ENCODE measurements around the gene NYNRIN. TPM values are rescaled to one million over a fixed set of nuclear protein-coding genes. Genes with fewer than 3 reads are reported as not detected.

Gene NYNRIN
- total RNA-seq = 17.5 and 19.7 TPM in 2 replicates

DNA sequence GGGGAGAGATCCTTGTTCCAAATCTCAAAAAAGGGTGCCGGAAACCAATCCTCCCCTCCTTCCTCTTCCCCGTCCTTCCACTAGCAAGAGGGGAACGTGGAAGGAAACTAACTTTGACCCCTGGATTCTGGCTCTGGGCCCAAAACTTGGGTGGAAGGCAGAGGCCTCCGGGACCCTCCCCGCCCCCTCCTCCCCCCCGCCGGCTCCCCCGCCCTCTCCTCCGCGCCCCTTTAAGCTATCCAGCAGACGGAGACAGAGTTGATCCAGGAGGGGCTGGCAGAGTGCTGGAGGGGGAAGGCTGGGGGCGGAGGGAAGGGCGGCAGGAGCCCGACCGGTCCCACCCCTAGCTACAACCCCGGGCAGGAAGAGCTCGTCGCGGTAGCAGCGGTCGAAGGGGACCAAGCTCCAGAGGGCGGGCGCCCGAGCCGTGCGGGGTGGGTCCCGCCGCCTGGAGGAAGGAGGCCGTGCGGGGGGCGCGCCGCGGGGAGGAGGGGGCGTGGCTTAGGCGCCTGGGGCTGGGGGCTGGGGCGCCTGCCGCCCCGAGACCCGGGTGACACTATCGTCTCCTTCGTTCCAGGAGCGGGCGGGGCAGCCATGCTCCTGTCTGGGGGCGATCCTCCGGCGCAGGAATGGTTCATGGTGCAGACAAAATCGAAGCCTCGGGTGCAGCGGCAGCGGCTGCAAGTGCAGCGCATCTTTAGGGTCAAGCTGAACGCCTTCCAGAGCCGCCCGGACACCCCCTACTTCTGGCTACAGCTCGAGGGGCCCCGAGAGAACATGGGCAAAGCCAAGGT is at the start of gene NYNRIN:
TSS of gene NYNRIN (plus strand) at position 351 of the 794 bp plus-strand sequence. CDS start at position 595, 244 bp downstream.

DNA sequence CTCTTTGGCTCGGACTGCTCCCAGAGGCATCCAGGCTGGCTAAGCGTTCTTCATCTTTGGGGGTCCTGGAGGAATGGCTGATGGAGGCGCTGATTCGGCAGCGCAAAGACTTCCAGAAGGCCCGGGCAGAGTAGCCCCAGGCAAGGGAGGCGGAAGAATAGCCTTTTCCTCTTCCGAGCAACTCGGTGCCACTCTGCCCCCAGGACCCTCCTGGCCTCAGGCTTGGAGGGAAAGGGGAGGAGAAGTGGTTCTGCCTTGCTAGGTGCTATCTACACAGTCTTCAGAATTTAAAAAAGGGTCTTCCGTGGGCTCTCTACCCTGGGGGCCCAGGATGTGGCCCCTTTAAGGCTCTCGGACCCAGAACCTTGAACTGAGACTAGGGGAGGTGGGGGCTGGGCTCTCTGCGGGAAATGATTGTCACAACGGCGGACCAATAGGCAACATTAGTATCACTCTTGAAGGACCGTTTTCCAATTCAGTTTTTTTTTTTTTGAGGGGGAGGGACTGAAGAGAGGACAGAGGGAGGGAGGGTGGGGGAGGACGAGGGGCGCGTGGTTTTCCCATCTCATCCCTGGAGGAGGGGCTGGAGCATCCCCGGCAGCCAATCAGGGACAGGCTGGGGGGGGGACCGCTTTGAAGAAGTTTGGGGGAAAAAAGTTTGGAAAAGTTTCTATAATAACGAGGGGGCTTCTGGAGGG is 31.1 kb upstream of the NYNRIN start, which contains the start of gene NFATC4:
TSS of gene NFATC4 (plus strand) at position 671 of the 698 bp plus-strand sequence. CDS start 157 bp downstream, outside the sequence.

DNA sequence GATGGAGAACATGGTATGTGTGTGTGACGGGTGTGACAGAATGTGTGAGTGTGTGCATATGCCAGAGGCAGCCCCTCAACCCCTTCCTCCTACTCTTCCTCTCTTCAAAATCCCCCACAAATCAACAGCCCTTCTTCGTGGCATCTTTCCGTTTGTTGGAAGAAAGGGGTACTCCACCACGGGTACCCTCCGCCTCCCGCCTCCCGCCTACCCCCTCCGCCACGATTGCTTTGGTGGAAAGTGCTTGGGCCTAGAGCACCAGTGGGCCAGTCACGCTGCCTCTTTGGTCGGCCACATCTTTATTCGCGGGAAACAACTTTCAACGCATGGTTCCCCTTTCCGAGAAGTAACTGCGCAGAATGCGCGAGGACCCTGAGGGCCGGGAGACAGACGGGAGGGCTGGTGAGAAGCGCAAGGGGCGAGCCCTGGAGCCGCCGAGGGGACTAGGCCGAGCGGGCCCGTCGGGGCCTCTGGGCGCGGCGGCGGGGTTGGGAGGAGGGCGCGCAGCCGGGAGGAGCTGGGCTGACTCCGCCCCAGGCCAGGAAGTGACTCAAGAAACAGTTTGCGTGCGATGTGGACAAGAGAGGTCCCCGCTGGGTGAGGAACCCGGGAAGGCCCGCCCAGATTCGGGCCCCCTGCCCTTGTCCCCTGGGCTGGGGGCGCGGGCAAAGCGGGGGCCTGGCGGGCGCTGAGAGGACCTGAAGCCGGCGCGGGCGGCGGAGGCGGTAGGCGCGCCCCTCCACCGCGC is 30.8 kb downstream of the NYNRIN start, which contains the start of the genes CBLN3 and KHNYN:
TSS of gene CBLN3 (minus strand) at position 274 of the 748 bp plus-strand sequence. CDS start 614 bp downstream, outside the sequence.
TSS of gene KHNYN (plus strand) at position 560 of the 748 bp plus-strand sequence. CDS start 777 bp downstream, outside the sequence.

DNA sequence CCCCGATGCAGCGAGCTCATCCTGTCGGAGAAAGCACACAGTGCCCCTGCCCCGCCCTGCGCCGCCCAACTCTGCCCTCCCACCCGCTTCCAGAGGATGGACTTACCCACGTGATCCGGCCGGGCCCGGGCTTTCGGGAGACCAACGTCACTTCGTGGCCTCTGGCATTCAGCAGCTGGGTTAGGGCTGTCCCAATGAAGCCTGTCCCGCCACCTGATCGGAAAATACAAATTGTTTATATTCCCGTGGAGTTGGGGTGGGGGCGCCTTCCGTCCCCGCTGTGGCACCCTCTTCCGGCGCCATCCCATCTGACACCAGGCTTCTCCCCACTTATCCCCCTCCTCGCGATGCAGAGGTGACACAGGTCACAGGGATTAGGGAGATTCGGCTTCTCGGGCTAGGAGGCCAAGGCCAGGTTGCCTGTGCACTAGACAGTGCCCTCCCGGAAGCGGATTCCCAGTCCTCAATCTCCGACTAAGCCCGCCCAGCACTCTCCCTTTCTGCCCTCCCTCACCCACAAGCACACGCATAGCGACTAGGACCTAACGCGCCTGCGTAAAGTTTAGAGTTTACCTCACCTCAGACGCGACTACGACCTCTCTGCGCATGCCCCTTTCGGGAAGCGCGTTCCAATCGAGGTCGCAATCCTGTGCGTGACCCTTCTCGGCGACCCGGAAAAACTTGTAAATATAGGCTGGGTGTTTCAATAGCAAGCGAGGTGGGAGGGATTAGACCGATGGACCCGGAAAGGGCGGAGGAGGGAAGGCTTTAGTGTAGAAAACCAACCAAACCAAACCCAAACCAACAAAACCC is 43.6 kb downstream of the NYNRIN start, which contains the start of gene SDR39U1:
TSS of gene SDR39U1 (minus strand) at position 537 of the 813 bp plus-strand sequence. CDS start at position 530, 7 bp downstream.

Other genes with a start within 250 kb of the NYNRIN start
- 101 and 116 TPM in 2 replicates for gene IRF9, start 237.7 kb upstream of the NYNRIN start, total RNA-seq
- gene REC8, start 226.9 kb upstream of the NYNRIN start, total RNA-seq = 0.77 and 1.4 TPM in 2 replicates
- 24.0 and 24.3 TPM in 2 replicates for gene IPO4, start 210.2 kb upstream of the NYNRIN start, total RNA-seq
- gene TM9SF1, start 203.6 kb upstream of the NYNRIN start, total RNA-seq = 50.9 and 54.5 TPM in 2 replicates
- 0.16 TPM in 1 of 2 replicates, not detected in the other for gene TSSK4, start 193.3 kb upstream of the NYNRIN start, total RNA-seq
- gene CHMP4A, start 185.5 kb upstream of the NYNRIN start, total RNA-seq = 18.6 and 23.8 TPM in 2 replicates
- gene MDP1, start 182.9 kb upstream of the NYNRIN start, total RNA-seq = 15.3 and 17.8 TPM in 2 replicates
- gene NEDD8, start 166.6 kb upstream of the NYNRIN start, total RNA-seq = 277 and 335 TPM in 2 replicates
- gene GMPR2, start 166.1 kb upstream of the NYNRIN start, total RNA-seq = 118 and 120 TPM in 2 replicates
- 36.6 and 48.1 TPM in 2 replicates for gene TINF2, start 156.4 kb upstream of the NYNRIN start, total RNA-seq
- gene TGM1, start 135.8 kb upstream of the NYNRIN start, total RNA-seq = 0.16 and 0.86 TPM in 2 replicates
- 16.9 and 18.7 TPM in 2 replicates for gene RABGGTA, start 127.4 kb upstream of the NYNRIN start, total RNA-seq
- 11.2 and 14.7 TPM in 2 replicates for gene DHRS1, start 99.2 kb upstream of the NYNRIN start, total RNA-seq
- gene NOP9, start 99.2 kb upstream of the NYNRIN start, total RNA-seq = 13.4 and 13.9 TPM in 2 replicates
- 1.3 and 1.4 TPM in 2 replicates for gene CIDEB, start 91.0 kb upstream of the NYNRIN start, total RNA-seq
- 1.9 and 2.7 TPM in 2 replicates for gene LTB4R2, start 88.9 kb upstream of the NYNRIN start, total RNA-seq
- 0.94 and 1.1 TPM in 2 replicates for gene LTB4R, start 87.5 kb upstream of the NYNRIN start, total RNA-seq
- gene ADCY4, start 63.9 kb upstream of the NYNRIN start, total RNA-seq = 1.4 and 9.3 TPM in 2 replicates
- 2.5 and 6.2 TPM in 2 replicates for gene RIPK3, start 59.0 kb upstream of the NYNRIN start, total RNA-seq
- 74.6 and 97.9 TPM in 2 replicates for gene NFATC4, start 30.8 kb upstream of the NYNRIN start, total RNA-seq
- 3.5 and 4.8 TPM in 2 replicates for gene CBLN3, start 30.7 kb downstream of the NYNRIN start, total RNA-seq
- gene KHNYN, start 31.0 kb downstream of the NYNRIN start, total RNA-seq = 42.2 and 44.9 TPM in 2 replicates
- 7.5 and 10.6 TPM in 2 replicates for gene SDR39U1, start 43.8 kb downstream of the NYNRIN start, total RNA-seq
- not detected in 2 replicates for gene CMA1, start 109.3 kb downstream of the NYNRIN start, total RNA-seq
- not detected in 2 replicates for gene CTSG, start 177.2 kb downstream of the NYNRIN start, total RNA-seq
- gene GZMH, start 210.7 kb downstream of the NYNRIN start, total RNA-seq = not detected in 2 replicates
- not detected in 2 replicates for gene GZMB, start 235.2 kb downstream of the NYNRIN start, total RNA-seq